Loucy (cell line): ENCODE measurements around the gene CAPN9.

ENCODE experiments used
- CTCF ChIP-seq: fragments of 200-600 bp; sonication (generic); conservative IDR thresholded peaks from 2 replicates; pipeline ENCODE4 v1.5.1; 2014; ENCODE audit warnings: mild to moderate bottlenecking, antibody characterized with exemption, low read length
- EZH2phosphoT487 ChIP-seq: fragments of 200-600 bp; IDR thresholded peaks from 2 replicates; pipeline ENCODE4 v1.6.1; 2018; ENCODE audit warnings: antibody characterized with exemption, mild to moderate bottlenecking, moderate library complexity, borderline replicate concordance

DNA sequence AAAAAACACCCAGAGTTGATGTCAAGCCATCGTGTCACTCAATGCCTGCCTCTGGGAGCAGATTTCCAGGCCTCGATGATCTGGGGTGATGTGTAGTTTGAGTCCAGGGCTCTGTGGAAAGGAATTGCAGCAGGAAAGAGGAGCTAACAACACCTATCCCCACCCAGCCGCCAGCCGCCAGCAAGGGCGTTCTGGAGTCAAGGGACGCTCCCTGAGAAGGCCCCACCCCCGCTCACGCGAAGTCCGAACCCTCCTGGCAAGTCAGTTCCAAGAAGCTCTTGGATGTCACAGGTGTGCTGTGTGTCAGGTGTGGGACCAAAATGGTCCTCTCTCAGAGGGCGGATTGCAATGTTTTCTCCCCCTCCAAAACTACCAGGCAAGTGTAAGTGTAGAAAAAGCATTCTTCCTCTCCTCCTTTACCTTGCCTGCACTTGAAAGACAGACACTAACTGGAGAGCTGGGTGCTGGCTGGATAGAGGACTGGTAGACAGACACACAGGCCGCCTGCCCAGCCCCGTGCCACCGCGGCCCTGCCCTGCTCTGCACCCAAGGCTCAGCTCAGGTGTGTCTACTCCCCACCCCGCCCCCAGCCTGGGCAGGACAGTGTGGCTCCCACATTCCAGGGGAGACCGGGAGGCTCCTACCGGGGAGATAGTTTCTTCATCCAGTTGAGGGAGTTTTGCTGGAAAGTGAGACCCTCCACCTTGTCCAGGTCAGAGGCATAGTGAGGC is 41.7 kb upstream of the CAPN9 start:
- TF ChIP-seq CTCF (no peak), EZH2phosphoT487 (no peak)
